K562 (cell line): ENCODE measurements around the gene COL28A1. TPM values are rescaled to one million over a fixed set of nuclear protein-coding genes. Genes with fewer than 3 reads are reported as not detected.

Experiments
- ATAC-seq: fragments of 200-7000 bp; cut with Tn5 transposase; 3 replicates; pipeline ENCODE4 v1.9.1; 2020; ENCODE audit warnings: moderate library complexity
- BruUV-seq: library from RNA; stranded (reverse); fragments of 400-500 nt; replicated peaks from 2 replicates; lab custom pipeline; 2021; lab: Mats Ljungman, UMichigan
- CTCF ChIA-PET: fragments of 300-600 bp; formaldehyde crosslinking; extraction: SDS; loops from one replicate; lab custom pipeline; 2021; ENCODE audit warnings: low intra/inter-chr PET ratio; lab: Yijun Ruan, JAX
- POLR2A ChIA-PET: fragments of 300-600, 350-650 bp; sonication (Branson Sonifier 250); formaldehyde crosslinking; extraction: SDS; loops from one replicate; lab custom pipeline; 2021; ENCODE audit warnings: antibody characterized with exemption, inconsistent platforms; lab: Yijun Ruan, JAX
- DNase-seq, 4 experiments: peaks; one replicate each; pipeline versions ENCODE4 v3.0.0 to v3.0.0-alpha.2; 2011 to 2018; ENCODE audit warnings: low spot score in 3 of 4, mixed read lengths in 3 of 4; ENCODE audit errors: extremely low read depth in 1 of 4
- FAIRE-seq: peaks from 2 replicates; lab custom pipeline; 2011; peaks lifted over from hg19 to GRCh38; lab: Jason Lieb, UNC
- H2AFZ ChIP-seq: 2 replicates; pipeline ENCODE4 v1.6.0; 2011; ENCODE audit warnings: low read depth, low read length, control low read depth, inconsistent platforms
- H3K27ac ChIP-seq: fragments of 200-600 bp; 3 replicates; pipeline ENCODE4 v1.8.0; 2011; ENCODE audit warnings: low read depth, mild to moderate bottlenecking, control low read depth, inconsistent platforms, low read length, moderate library complexity, mixed read lengths; ENCODE audit errors: extremely low read depth
- H3K27me3 ChIP-seq, 2 experiments: fragments of 300-600 bp in 1 of 2; 2 replicates in 1 of 2; 3 replicates in 1 of 2; pipeline versions ENCODE4 v1.6.0 to v1.8.0; 2011; ENCODE audit warnings: inconsistent platforms in 2 of 2, low read length in 2 of 2, mild to moderate bottlenecking in 1 of 2, mixed read lengths in 1 of 2, moderate library complexity in 1 of 2; ENCODE audit not compliant: control insufficient read depth in 2 of 2, insufficient read depth in 2 of 2
- H3K36me3 ChIP-seq: fragments of 300-600 bp; 3 replicates; pipeline ENCODE4 v1.8.0; 2011; ENCODE audit warnings: mild to moderate bottlenecking, low read length, inconsistent platforms; ENCODE audit not compliant: control insufficient read depth, insufficient read depth
- H3K4me1 ChIP-seq, 2 experiments: fragments of 200-600 bp in 1 of 2; replicated peaks in 1 of 2; 2 replicates in 1 of 2; 3 replicates in 1 of 2; pipeline versions ENCODE4 v1.5.1 to v1.8.0; 2011; ENCODE audit warnings: inconsistent platforms in 2 of 2, low read length in 2 of 2, mild to moderate bottlenecking in 1 of 2, mixed read lengths in 1 of 2, moderate library complexity in 1 of 2; ENCODE audit not compliant: control insufficient read depth in 2 of 2, insufficient read depth in 2 of 2
- H3K4me2 ChIP-seq: 2 replicates; pipeline ENCODE4 v1.6.1; 2011; ENCODE audit warnings: low read length, control low read depth, inconsistent platforms, mixed read lengths; ENCODE audit not compliant: insufficient read depth
- H3K4me3 ChIP-seq: fragments of 200-600 bp; sonication (generic), shearing (Covaris generic); 2 replicates; pipeline ENCODE4 v1.5.1; 2016; ENCODE audit warnings: control low read depth, inconsistent platforms
- H3K79me2 ChIP-seq: fragments of 200-600 bp; 3 replicates; pipeline ENCODE4 v1.8.0; 2011; ENCODE audit warnings: low read length, inconsistent platforms; ENCODE audit not compliant: control insufficient read depth, insufficient read depth
- H3K9ac ChIP-seq, 2 experiments: 2 replicates each; pipeline versions ENCODE4 v1.6.0 to v1.6.1; 2011; ENCODE audit warnings: low read depth in 2 of 2, low read length in 2 of 2, control low read depth in 1 of 2, inconsistent platforms in 1 of 2, mild to moderate bottlenecking in 1 of 2, mixed read lengths in 1 of 2; ENCODE audit not compliant: insufficient read depth in 1 of 2
- H3K9me1 ChIP-seq: one replicate; pipeline ENCODE4 v1.6.0; 2011; ENCODE audit warnings: inconsistent platforms, mild to moderate bottlenecking, low read length, moderate library complexity; ENCODE audit not compliant: control insufficient read depth, insufficient read depth
- H3K9me3 ChIP-seq: replicated peaks from 2 replicates; pipeline ENCODE4 v1.5.1; 2011; ENCODE audit warnings: low read depth, low read length, inconsistent platforms; ENCODE audit not compliant: control insufficient read depth, insufficient read depth
- H4K20me1 ChIP-seq: replicated peaks from 2 replicates; pipeline ENCODE4 v1.6.1; 2011; ENCODE audit warnings: low read length, inconsistent platforms, mixed read lengths; ENCODE audit not compliant: control insufficient read depth, insufficient read depth
- BCL6 ChIP-seq: fragments of 250-450 bp; sonication (Bioruptor Pico); IDR thresholded peaks from 2 replicates; pipeline ENCODE4 v1.4.0; 2020
- BMI1 ChIP-seq: fragments of 150-350 bp; IDR thresholded peaks from 2 replicates; pipeline ENCODE4 v1.6.1; 2014; ENCODE audit warnings: low read length
- CHD1 ChIP-seq: fragments of 200-600 bp; sonication (generic); IDR thresholded peaks from one replicate; pipeline ENCODE4 v1.6.1; 2012; ENCODE audit warnings: mild to moderate bottlenecking, moderate library complexity, low read length, inconsistent platforms
- FOXK2 ChIP-seq, 2 experiments: fragments of 450-650 bp; IDR thresholded peaks in 1 of 2; conservative IDR thresholded peaks in 1 of 2; 2 replicates each; pipeline ENCODE4 v1.6.1; 2016; ENCODE audit warnings: low read depth in 2 of 2, mild to moderate bottlenecking in 1 of 2
- IRF9 ChIP-seq: fragments of 450-650 bp; IDR thresholded peaks from 2 replicates; pipeline ENCODE4 v1.6.1; 2016; ENCODE audit warnings: missing biosample characterization, missing genetic modification characterization
- KLF16 ChIP-seq: IDR thresholded peaks from 2 replicates; pipeline ENCODE4 v1.6.1; 2016; ENCODE audit warnings: antibody characterized with exemption
- MCM7 ChIP-seq, 2 experiments: fragments of 450-650 bp; IDR thresholded peaks; 2 replicates each; pipeline ENCODE4 v1.6.1; 2016 to 2018
- POLR3A ChIP-seq: IDR thresholded peaks from 2 replicates; pipeline ENCODE4 v1.6.1; 2011; ENCODE audit warnings: borderline replicate concordance, mild to moderate bottlenecking, moderate library complexity; ENCODE audit not compliant: insufficient read length, insufficient read depth; ENCODE audit errors: extremely low read depth
- RBM34 ChIP-seq: fragments of 200-400 bp; formaldehyde crosslinking; IDR thresholded peaks from 2 replicates; pipeline ENCODE4 v1.6.1; 2018; ENCODE audit warnings: low read length, borderline replicate concordance; ENCODE audit not compliant: insufficient read depth
- RBM39 ChIP-seq: fragments of 200-400 bp; formaldehyde crosslinking; optimal IDR thresholded peaks from 2 replicates; pipeline ENCODE3; 2018; ENCODE audit warnings: low read depth, low read length
- SPI1 ChIP-seq: IDR thresholded peaks from 2 replicates; pipeline ENCODE4 v1.6.1; 2011; ENCODE audit warnings: low read depth, low read length, control low read depth, borderline replicate concordance
- U2AF1 ChIP-seq: fragments of 200-400 bp; formaldehyde crosslinking; optimal IDR thresholded peaks from 2 replicates; pipeline ENCODE3; 2017; ENCODE audit warnings: mild to moderate bottlenecking, low read depth, low read length, moderate library complexity
- ZNF75A ChIP-seq: fragments of 450-650 bp; formaldehyde crosslinking; IDR thresholded peaks from 2 replicates; pipeline ENCODE4 v1.4.0; 2020; ENCODE audit warnings: mild to moderate bottlenecking
- WGBS: fragments of 100-300 bp; shearing (Covaris generic); methylation state at CpG from one replicate; pipeline ENCODE4 v1.1.6; 2016; ENCODE audit warnings: low coverage, mixed read lengths; ENCODE audit not compliant: insufficient coverage; ENCODE audit errors: missing lambda C conversion rate; 5-methylcytosine and 5-hydroxymethylcytosine counted together
- in situ Hi-C: fragments of 300-500 bp; cut with MboI; formaldehyde crosslinking; loops from 4 replicates; pipeline ENCODE4 v1.15.0; 2018; ENCODE audit warnings: inconsistent platforms, mixed read lengths
- intact Hi-C: fragments of 100-400 bp; cut with micrococcal nuclease; formaldehyde crosslinking; loops from 2 replicates; pipeline ENCODE4 v1.14.2; 2022
- polyA plus RNA-seq, 8 experiments: library from polyadenylated mRNA; depleted of rRNA in 4 of 8; stranded (reverse) in 5 of 8; unstranded in 3 of 8; fragments of >200 nt; fragmentation: Nextera tagmentation in 2 of 8; fragmentation: Illumina TruSeq in 1 of 8; extraction: Ambion mirVana in 2 of 8; extraction: Trizol in 1 of 8; gene quantifications; 2 replicates each; pipeline versions ENCODE4 v1.2.1 to v1.2.3, GENCODE V29; 2011 to 2014; ENCODE audit warnings: inconsistent platforms in 1 of 8, missing spikeins in 1 of 8
- total RNA-seq, 7 experiments: library from RNA; depleted of rRNA in 6 of 7; stranded (reverse); fragments of >200 nt in 6 of 7; fragmentation: Illumina TruSeq in 2 of 7; extraction: Trizol in 2 of 7; gene quantifications; 2 replicates each; pipeline versions ENCODE4 v1.2.1 to v1.2.3, GENCODE V29; 2011 to 2021; ENCODE audit warnings: low replicate concordance in 1 of 7
- TF ChIP-seq, protein P1 (sequence below), 2 experiments: fragments of 250-450 bp in 1 of 2; fragments of 450-650 bp in 1 of 2; sonication (Bioruptor Pico) in 1 of 2; IDR thresholded peaks; 2 replicates each; pipeline versions ENCODE4 v1.6.1 to v1.8.0; 2016 to 2021; ENCODE audit warnings: mild to moderate bottlenecking in 2 of 2, moderate library complexity in 2 of 2, missing compliant biosample characterization in 1 of 2, missing genetic modification characterization in 1 of 2

COL28A1 gene
- total and polyA plus RNA-seq, 9 of the 15 experiments (the other 6 are each of a cell fraction or from before 2014, with no cell fraction given): 0.03 to 0.13 (median 0.05) TPM; not detected in 3

DNA sequence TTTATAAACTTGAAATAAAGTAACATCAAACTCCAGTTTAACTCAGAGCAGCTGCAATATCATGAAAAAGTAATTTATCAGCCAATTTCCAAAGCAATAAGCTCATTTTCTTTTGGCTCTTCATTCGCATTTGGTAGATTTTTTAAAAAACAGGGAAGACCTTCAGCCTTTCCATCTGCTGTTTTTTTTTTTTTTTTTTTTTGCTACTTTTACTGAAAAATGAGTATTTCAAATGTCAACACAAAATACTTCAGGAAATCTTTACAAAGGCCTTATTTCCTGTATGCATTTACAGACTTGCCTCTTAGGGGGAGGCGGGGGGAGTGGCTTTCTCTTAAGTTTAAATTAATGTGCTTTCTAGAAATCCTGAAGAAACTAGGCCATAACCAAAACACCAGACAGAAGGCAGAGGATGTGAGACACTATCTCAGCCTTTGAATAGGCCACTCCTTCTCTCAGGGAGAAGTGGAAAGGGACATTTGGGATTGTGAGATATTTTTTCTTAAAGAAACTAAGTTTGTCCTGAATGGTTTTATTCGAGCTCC, 91.8 kb downstream of the COL28A1 start (continued):
- TF ChIP-seq KLF16: no peak
- no peak for TF ChIP-seq MCM7 (IDR thresholded peaks at IDR 0.05)
- TF ChIP-seq ZNF75A (CRISPR knock-in tag): no peak
- no peak for TF ChIP-seq POLR3A
- no peak for TF ChIP-seq BMI1
- TF ChIP-seq FOXK2 (conservative IDR thresholded peaks at IDR 0.05 in 1 of 2, IDR thresholded peaks at IDR 0.05 in 1 of 2; ENCODE audit: low read depth in 2 of 2): no peak
- no peak for TF ChIP-seq SPI1
- no peak for TF ChIP-seq U2AF1
- TF ChIP-seq, protein P1, sequence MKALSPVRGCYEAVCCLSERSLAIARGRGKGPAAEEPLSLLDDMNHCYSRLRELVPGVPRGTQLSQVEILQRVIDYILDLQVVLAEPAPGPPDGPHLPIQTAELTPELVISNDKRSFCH (CRISPR knock-in tag; IDR thresholded peaks at IDR 0.05): no peak
- TF ChIP-seq, protein P1 (tag; IDR thresholded peaks at IDR 0.05): no peak

DNA sequence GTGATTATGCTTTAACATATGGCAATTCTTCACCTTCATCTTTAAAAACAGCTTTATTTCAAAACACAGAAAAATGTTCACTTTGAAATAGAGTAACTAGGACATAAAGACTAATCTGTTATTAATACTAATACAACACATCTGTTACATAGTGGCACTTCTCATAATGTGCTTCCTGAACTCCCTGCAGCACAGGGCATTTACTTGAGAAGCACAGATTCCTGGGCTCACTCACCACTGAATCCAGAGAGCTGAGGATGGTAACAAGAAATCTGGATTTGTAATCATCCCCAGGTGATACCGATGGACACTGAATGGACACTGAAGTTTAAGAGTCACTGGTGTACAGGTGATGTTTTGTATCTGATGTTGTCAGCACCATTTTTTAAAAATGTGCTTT, 96.1 kb downstream of the COL28A1 start:
- no peaks in the 10 kb centered on the region for H3K79me2 ChIP-seq
- H3K9ac ChIP-seq: no peak overlapping the region
- WGBS: 0% methylated on average over 1 of the region's 1 CpG
- H3K36me3 ChIP-seq: no peaks in the 10 kb centered on the region
- ATAC-seq (no peak), FAIRE-seq (no peak), DNase-seq (no peak)
- no peak overlapping the region for H3K27ac ChIP-seq
- H2AFZ ChIP-seq: no peak overlapping the region
- H3K9me1 ChIP-seq: no peaks in the 10 kb centered on the region
- H3K27me3 ChIP-seq: peaks cover 2 to 4% of the 10 kb centered on the region in 2 experiments; a peak in 3 of 5 replicates
- no peaks in the 10 kb centered on the region for H3K9me3 ChIP-seq
- POLR2A ChIA-PET: interaction anchor here (1.0 kb wide), 1 partner anchor 8 kb away, joined by 3 read pairs; no protein-coding TSS in a partner anchor
- intact Hi-C loops (no loop called here), in situ Hi-C loops (no loop called here)
- H3K4me1 ChIP-seq: no peaks in the 10 kb centered on the region
- no peak overlapping the region for H3K4me2 ChIP-seq
- TF ChIP-seq BCL6 (no peak), RBM34 (no peak), CHD1 (no peak), IRF9 (tag) (no peak), RBM39 (no peak)
- no peaks in the 10 kb centered on the region for H4K20me1 ChIP-seq
- BruUV-seq: no TSS peak
- H3K4me3 ChIP-seq: no peak overlapping the region
- CTCF ChIA-PET: no interaction called here
